Measurements from ENCODE around the gene SLC25A2. TPM values are rescaled to one million over a fixed set of nuclear protein-coding genes. Genes with fewer than 3 reads are reported as not detected.

Gene SLC25A2
- polyA plus RNA-seq, 1 donor from 2014 or later, result not detected

- H3K9me3 ChIP-seq (ENCODE audit: low read length), result peaks cover 45% of the 10 kb centered on the region
- TF ChIP-seq EP300 (conservative IDR thresholded peaks at IDR 0.05; ENCODE audit: poor library complexity, severe bottlenecking) (no peak), RAD21 (conservative IDR thresholded peaks at IDR 0.05) (no peak), MXI1 (conservative IDR thresholded peaks at IDR 0.05; ENCODE audit: poor library complexity, severe bottlenecking) (no peak), TAF1 (IDR thresholded peaks at IDR 0.05; ENCODE audit: low read depth) (no peak), REST (IDR thresholded peaks at IDR 0.05; ENCODE audit: borderline replicate concordance) (no peak), EZH2 (IDR thresholded peaks at IDR 0.05; ENCODE audit: borderline replicate concordance, insufficient read depth, low read length, poor library complexity, severe bottlenecking) (no peak), SMC3 (conservative IDR thresholded peaks at IDR 0.05; ENCODE audit: poor library complexity) (no peak), POLR2AphosphoS5 (IDR thresholded peaks at IDR 0.05) (no peak)
- TF ChIP-seq, protein P1, sequence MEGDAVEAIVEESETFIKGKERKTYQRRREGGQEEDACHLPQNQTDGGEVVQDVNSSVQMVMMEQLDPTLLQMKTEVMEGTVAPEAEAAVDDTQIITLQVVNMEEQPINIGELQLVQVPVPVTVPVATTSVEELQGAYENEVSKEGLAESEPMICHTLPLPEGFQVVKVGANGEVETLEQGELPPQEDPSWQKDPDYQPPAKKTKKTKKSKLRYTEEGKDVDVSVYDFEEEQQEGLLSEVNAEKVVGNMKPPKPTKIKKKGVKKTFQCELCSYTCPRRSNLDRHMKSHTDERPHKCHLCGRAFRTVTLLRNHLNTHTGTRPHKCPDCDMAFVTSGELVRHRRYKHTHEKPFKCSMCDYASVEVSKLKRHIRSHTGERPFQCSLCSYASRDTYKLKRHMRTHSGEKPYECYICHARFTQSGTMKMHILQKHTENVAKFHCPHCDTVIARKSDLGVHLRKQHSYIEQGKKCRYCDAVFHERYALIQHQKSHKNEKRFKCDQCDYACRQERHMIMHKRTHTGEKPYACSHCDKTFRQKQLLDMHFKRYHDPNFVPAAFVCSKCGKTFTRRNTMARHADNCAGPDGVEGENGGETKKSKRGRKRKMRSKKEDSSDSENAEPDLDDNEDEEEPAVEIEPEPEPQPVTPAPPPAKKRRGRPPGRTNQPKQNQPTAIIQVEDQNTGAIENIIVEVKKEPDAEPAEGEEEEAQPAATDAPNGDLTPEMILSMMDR (IDR thresholded peaks at IDR 0.05; ENCODE audit: poor library complexity, severe bottlenecking), result no peak
Observed at GRCh38 chr5:141261238-141261546, 42.7 kb downstream of the SLC25A2 start.

GRCh38 chr5:141260458-141261237 is 43.2 kb downstream of the SLC25A2 start:
- Histone ChIP-seq H3K9ac (ENCODE audit: low read length) (no peak overlapping the region), H4K20me1 (ENCODE audit: insufficient read depth) (no peaks in the 10 kb centered on the region), H3F3A (ENCODE audit: insufficient read depth, low read length, poor library complexity, severe bottlenecking) (no peaks in the 10 kb centered on the region), H3K9me3 (ENCODE audit: low read length) (peaks cover 44% of the 10 kb centered on the region), H3K9me2 (ENCODE audit: insufficient read depth, low read length) (no peaks in the 10 kb centered on the region), H3K27ac (ENCODE audit: low read length) (no peak overlapping the region), H3K27me3 (ENCODE audit: insufficient read depth, low read depth, low read length) (no peaks in the 10 kb centered on the region), H3K4me3 (ENCODE audit: low read length) (no peak overlapping the region), H2AFZ (ENCODE audit: low read depth, low read length) (no peak overlapping the region), H3K4me2 (ENCODE audit: low read length) (no peak overlapping the region), H3K36me3 (ENCODE audit: insufficient read depth, low read length) (peaks cover 2% of the 10 kb centered on the region), H3K79me2 (replicated peaks; ENCODE audit: insufficient read depth, low read length) (no peaks in the 10 kb centered on the region)
- TF ChIP-seq RAD21 (conservative IDR thresholded peaks at IDR 0.05), result no peak
- TF ChIP-seq POLR2AphosphoS5 (IDR thresholded peaks at IDR 0.05), result no peak
- TF ChIP-seq EZH2 (IDR thresholded peaks at IDR 0.05; ENCODE audit: borderline replicate concordance, insufficient read depth, low read length, poor library complexity, severe bottlenecking), result no peak
- TF ChIP-seq EP300 (conservative IDR thresholded peaks at IDR 0.05; ENCODE audit: poor library complexity, severe bottlenecking), result no peak

More at GRCh38 chr5:141261238-141261546, 42.7 kb downstream of the SLC25A2 start:
- Histone ChIP-seq H3K27me3 (ENCODE audit: insufficient read depth, low read depth, low read length) (no peaks in the 10 kb centered on the region), H2AFZ (ENCODE audit: low read depth, low read length) (no peak overlapping the region), H3F3A (ENCODE audit: insufficient read depth, low read length, poor library complexity, severe bottlenecking) (no peaks in the 10 kb centered on the region), H3K9ac (ENCODE audit: low read length) (no peak overlapping the region), H3K27ac (ENCODE audit: low read length) (no peak overlapping the region), H3K79me2 (replicated peaks; ENCODE audit: insufficient read depth, low read length) (no peaks in the 10 kb centered on the region), H3K4me3 (ENCODE audit: low read length) (no peak overlapping the region), H4K20me1 (ENCODE audit: insufficient read depth) (no peaks in the 10 kb centered on the region), H3K36me3 (ENCODE audit: insufficient read depth, low read length) (no peaks in the 10 kb centered on the region), H3K9me2 (ENCODE audit: insufficient read depth, low read length) (no peaks in the 10 kb centered on the region), H3K4me2 (ENCODE audit: low read length) (no peak overlapping the region)

All from neural cell (in vitro differentiated cells).